Activated CD4-positive, alpha-beta T cell treated with anti-CD3 and anti-CD28 coated beads for 36 hours (primary cell): ENCODE results near the gene NCAPG2. TPM values are rescaled to one million over a fixed set of nuclear protein-coding genes. Genes with fewer than 3 reads are reported as not detected.

Experiments
- ATAC-seq: fragments of 200-7000 bp; cut with Tn5 transposase; one replicate; pipeline ENCODE4 v1.10.0; 2021; ENCODE audit warnings: mild to moderate bottlenecking, moderate library complexity
- CTCF ChIA-PET: fragments of 350-600 bp; sonication (Branson Sonifier 250); formaldehyde crosslinking; loops from one replicate; lab custom pipeline; 2021; ENCODE audit warnings: antibody characterized with exemption; lab: Charles Lee
- POLR2A ChIA-PET: fragments of 350-600 bp; sonication (Branson Sonifier 250); formaldehyde crosslinking; loops from one replicate; lab custom pipeline; 2021; ENCODE audit warnings: antibody characterized with exemption, inconsistent platforms; lab: Charles Lee
- DNase-seq: peaks from one replicate; pipeline ENCODE4 v3.0.0-alpha.2; 2020
- H3K27ac Mint-ChIP-seq: one replicate; pipeline ENCODE4 v1.8.0; 2021; ENCODE audit warnings: mixed read lengths
- H3K27me3 Mint-ChIP-seq: one replicate; pipeline ENCODE4 v1.8.0; 2021; ENCODE audit warnings: mixed read lengths
- H3K36me3 Mint-ChIP-seq: one replicate; pipeline ENCODE4 v1.8.0; 2021; ENCODE audit warnings: low read depth, mixed read lengths
- H3K4me1 Mint-ChIP-seq: one replicate; pipeline ENCODE4 v1.8.0; 2021; ENCODE audit warnings: mixed read lengths
- H3K4me3 Mint-ChIP-seq: one replicate; pipeline ENCODE4 v1.8.0; 2021; ENCODE audit warnings: mild to moderate bottlenecking, moderate library complexity, mixed read lengths
- H3K9me3 Mint-ChIP-seq: one replicate; pipeline ENCODE4 v1.8.0; 2021; ENCODE audit warnings: low read depth, mixed read lengths
- intact Hi-C, 2 experiments: fragments of 100-400 bp; cut with DNase I in 1 of 2; cut with micrococcal nuclease in 1 of 2; formaldehyde crosslinking; loops; one replicate each; pipeline versions ENCODE4 v1.14.2 to v1.15.1; 2022 to 2024; cut with DNase I, micrococcal nuclease
- microRNA-seq: library from miRNA; unstranded; fragments of <30 nt; microRNA quantifications from one replicate; pipeline ENCODE4 v1.2.0, GENCODE V29; 2021; ENCODE audit warnings: borderline replicate concordance
- total RNA-seq, 2 experiments: library from RNA; stranded (reverse); gene quantifications; one replicate each; pipeline ENCODE4 v1.2.3, GENCODE V29; 2021

Gene NCAPG2
- total RNA-seq, 2 experiments from 2014 or later = 85.4 to 127 TPM

DNA sequence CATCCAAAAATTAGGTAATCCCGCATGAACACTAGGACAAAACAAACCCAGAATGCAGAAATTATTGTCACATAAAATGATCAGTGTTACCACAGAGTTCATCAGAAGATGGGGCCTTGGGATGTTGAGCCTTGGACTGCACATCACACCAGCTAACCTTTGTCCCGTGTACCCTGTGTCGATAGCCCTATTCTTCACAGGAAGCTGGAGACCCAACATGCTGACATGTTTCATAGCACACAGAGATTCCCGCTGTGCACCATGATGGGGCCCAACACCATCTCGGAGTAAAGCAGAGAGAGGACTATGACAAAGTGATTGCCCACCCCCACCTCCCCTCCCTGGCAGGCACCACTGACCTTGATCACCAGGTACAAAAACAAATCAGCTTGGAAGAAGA lies 121.5 kb downstream of the NCAPG2 start:
- no peak overlapping the region for H3K27ac Mint-ChIP-seq

DNA sequence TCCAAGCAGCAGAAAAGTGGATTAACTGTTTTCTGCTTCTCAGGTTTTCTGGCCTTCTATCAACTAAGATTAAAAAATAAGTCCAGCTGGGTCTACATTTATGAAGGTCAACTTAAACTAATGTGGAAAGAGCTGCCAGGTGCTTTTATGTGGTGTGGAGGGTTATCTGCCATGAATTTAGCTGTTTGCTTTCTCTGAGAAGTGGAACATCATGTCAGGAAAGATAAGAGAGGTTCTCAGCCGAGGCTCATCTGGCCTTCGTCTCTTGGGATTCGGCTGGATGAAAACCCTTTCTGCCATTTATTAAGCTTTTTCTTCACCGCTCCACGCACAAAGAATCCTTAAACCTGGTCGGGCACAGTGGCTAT lies 122.5 kb downstream of the NCAPG2 start:
- Mint-ChIP-seq H3K9me3 (peaks cover 12% of the 10 kb centered on the region), H3K27me3 (peaks cover 38% of the 10 kb centered on the region), H3K4me3 (no peak overlapping the region), H3K4me1 (peaks cover 4% of the 10 kb centered on the region), H3K36me3 (no peaks in the 10 kb centered on the region), H3K27ac (no peak overlapping the region)
- ChIA-PET CTCF (interaction anchor here (1.2 kb wide), 1 partner anchor 9 kb away, joined by 3 read pairs; no protein-coding TSS in a partner anchor), POLR2A (interaction anchor here (0.6 kb wide), 1 partner anchor 22 kb away, joined by 8 read pairs; no protein-coding TSS in a partner anchor)
- DNase-seq (no peak), ATAC-seq (no peak)
- intact Hi-C loops = no loop called here

More for the DNA sequence above, 121.5 kb downstream of the NCAPG2 start:
- CTCF ChIA-PET = no interaction called here
- H3K9me3 Mint-ChIP-seq = peaks cover 12% of the 10 kb centered on the region
- POLR2A ChIA-PET = interaction anchor here (0.7 kb wide), 1 partner anchor 410 kb away, joined by 6 read pairs; no protein-coding TSS in a partner anchor
- no peak for DNase-seq
- peaks cover 38% of the 10 kb centered on the region for H3K27me3 Mint-ChIP-seq
- no peak for ATAC-seq
- H3K4me3 Mint-ChIP-seq = no peak overlapping the region
- H3K4me1 Mint-ChIP-seq = peaks cover 4% of the 10 kb centered on the region
- H3K36me3 Mint-ChIP-seq = no peaks in the 10 kb centered on the region
- intact Hi-C loops = no loop called here

DNA sequence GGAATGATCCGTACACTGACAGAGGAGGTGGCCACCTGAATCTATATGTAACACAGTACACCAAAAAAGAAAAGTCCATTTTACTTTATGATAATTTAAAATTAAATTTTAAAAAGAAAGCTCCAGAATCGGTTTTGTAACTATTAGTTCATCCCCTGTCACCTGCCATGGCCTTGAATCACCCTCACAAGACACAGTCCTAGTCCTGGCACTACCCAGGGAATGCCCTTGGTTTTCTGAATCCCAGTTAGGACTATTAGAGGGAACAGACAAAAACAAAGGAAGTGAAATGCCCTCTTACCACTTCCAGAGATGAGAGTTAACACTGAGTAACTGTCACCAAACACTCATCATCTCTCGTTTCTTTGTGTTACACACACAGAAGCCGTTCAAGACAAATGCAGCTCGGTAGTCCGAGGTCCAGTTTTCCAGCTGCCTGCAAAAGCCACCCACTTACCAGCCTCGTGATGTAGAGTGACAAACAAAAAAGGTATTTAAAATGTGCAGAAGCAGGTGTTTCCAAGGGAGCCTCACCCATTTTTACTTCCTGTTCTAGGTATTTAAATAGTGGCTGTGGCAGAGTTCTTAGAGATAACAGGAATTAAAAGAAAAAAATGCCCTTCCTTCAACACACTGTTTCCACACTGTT lies 123.0 kb downstream of the NCAPG2 start:
- ChIA-PET CTCF (interaction anchor here (1.2 kb wide), 1 partner anchor 8 kb away, joined by 3 read pairs; no protein-coding TSS in a partner anchor), POLR2A (no interaction called here)
- ATAC-seq = no peak
- H3K4me3 Mint-ChIP-seq = no peak overlapping the region
- DNase-seq = no peak
- no peak overlapping the region for H3K27ac Mint-ChIP-seq
- intact Hi-C loops = no loop called here
- H3K27me3 Mint-ChIP-seq = peaks cover 38% of the 10 kb centered on the region
- H3K9me3 Mint-ChIP-seq = peaks cover 12% of the 10 kb centered on the region
- H3K36me3 Mint-ChIP-seq = no peaks in the 10 kb centered on the region
- H3K4me1 Mint-ChIP-seq = peaks cover 4% of the 10 kb centered on the region

Small RNAs within 50 kb of the gene (microRNA-seq; reads per million reads assigned to microRNA genes)
- not detected for gene MIR5707

Other genes starting within 250 kb of the NCAPG2 start
- under 1 TPM; 0.46 to 0.51 TPM for gene PTPRN2, start 117.0 kb downstream of the NCAPG2 start, total RNA-seq
- gene ESYT2, start 124.7 kb upstream of the NCAPG2 start, total RNA-seq = 10 to 100 TPM; 68.5 to 73.7 TPM
- gene DYNC2I1, start 151.8 kb upstream of the NCAPG2 start, total RNA-seq = 10 to 100 TPM; 14.0 to 15.2 TPM